Kasumi-1 (cell line): ENCODE results near the gene TNFRSF8.

Source experiments
- DNase-seq, 2 experiments: peaks; one replicate each; lab custom pipeline; 2025; lab: John Stamatoyannopoulos, UW

Gene TNFRSF8

DNA sequence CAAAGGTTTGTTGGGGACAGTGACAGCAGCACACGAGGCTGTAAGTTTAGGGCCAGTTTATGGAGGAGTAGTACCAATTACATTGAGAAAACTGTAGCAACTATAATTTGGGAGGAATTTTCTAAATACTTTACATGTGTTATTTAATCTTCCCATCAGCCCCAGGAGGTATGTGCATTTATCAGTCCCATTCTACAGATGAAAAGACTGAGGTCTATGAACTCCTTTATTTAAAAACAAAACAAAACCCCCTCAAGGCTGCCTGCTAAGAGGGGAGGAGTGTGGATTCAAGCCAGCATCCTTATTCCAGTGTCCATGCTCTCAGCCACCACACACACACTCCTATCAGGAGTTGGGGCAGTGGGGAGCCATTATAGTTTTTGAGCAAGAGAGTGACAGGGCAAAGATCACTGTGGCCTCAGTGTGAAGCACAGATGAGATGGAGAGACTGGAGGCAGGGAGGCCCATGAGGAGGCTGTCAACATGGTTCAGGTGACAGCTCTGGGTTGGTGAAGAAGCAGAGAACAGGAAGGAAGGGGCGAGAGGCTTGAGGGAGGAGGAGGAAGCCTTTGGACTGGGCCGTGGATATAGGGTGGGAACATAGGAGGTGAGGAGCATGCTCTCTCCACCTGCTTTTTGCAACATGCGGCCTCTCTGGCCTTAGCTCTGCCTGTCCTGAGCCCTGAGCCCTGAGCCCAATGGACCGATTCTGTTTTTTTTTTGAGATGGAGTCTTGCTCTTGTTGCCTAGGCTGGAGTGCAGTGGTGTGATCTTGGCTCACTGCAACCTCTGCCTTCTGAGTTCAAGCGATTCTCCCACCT, 113.4 kb downstream of the TNFRSF8 start:
- DNase-seq, result no peak

DNA sequence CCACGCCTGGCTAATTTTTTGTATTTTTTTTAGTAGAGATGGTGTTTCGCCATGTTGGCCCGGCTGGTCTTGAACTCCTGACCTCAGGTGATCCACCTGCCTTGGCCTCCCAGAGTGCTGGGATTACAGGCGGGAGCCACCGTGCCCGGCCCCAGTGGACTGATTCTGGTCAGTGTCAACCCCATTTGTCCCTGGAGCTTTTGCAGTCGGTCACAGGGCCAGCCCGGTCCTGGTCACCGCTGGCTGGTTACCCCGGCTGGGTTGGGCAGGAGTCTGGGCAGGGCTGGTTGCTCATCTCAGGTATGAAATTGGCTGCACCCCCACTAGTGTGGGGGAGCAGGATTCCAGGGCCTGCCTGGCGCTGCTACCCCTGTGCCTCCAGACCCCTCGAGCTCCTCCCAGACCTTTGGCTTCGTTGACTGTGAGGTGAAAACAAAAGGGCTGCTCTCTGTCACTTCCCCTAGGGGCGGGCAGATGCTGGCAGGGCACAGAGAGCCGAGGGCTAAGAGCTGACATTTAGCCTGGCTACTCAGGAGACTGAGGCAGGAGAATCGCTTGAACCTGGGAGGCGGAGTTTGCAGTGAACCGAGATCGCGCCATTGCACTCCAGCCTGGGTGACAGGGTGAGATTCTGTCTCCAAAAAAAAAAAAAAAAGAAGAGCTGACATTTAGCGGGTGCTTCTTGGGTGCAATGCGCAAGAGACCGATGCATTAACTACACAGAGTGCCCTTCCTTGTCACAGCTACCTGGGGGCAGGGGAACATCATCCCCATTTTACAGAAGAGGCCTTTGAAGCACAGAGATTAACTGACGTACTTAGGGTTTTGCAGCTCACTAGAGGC, 114.3 kb downstream of the TNFRSF8 start:
- DNase-seq, result no peak

GRCh38 chr1:12177999-12178441, 114.9 kb downstream of the TNFRSF8 start:
- peak in 1 of 2 experiments; percentile 15 for DNase-seq

DNA sequence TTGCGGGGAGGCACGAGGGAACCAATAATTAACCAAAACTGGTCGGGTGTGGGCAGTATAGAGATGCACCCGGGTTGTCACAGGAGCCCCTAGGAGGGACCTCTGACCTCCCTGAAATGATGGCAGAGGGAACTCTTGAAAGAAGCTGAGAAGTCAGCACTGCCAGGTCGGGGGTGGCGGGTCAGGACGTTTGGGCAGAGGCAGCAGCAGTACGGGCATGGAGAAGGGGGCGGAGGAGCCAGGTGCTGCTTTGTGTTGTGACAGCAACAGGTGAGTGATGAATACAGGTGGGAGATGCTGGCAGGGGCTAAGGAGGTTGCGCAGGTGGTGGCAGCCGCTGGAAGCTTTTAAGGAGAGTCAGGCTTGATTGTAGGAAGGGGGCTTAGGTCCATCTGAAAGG, 115.4 kb downstream of the TNFRSF8 start:
- no peak for DNase-seq

GRCh38 chr1:12179111-12179519, 116.0 kb downstream of the TNFRSF8 start:
- peak; percentile 41 to 42 for DNase-seq

DNA sequence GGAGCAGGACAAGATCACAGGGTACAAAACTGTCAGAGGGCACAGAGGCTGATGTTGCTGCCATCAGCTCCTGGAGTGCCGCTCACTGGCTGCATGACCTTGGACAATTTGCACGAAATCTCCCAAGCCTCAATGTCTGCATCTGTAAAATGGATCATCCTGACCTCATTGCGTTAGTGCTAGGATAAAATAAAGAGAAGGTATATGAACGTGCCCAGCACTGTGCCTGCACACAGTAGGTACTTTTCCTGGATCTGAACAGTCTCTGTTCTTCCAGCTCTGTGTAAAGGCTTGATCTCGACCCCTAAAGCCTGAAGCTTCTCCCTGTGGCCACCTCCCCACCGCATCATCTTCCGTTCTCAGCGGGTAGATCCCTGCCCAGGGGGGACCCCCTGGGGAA, 116.6 kb downstream of the TNFRSF8 start:
- no peak for DNase-seq

GRCh38 chr1:12180315-12180714, 117.2 kb downstream of the TNFRSF8 start:
- DNase-seq, result peak; percentile 53 to 64

DNA sequence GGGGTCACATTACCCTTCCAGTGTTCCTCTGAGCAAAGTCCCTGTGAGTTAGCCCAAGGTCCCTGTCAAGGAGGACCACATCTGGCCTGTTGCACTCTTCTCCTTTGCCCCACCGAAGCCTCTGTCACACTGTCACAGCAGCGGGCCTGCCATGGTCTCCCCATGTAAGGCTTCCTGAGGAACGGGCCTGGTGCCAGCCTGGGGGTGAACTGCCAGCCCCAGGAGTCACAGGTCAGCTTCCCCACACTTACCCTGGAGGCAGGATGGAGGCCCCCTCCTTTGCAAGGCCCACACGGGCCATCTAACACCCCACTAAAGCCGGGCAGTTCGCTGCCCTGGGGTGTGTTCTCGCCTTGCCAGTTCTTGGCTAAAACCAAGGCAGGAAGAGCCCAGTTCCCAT, 117.8 kb downstream of the TNFRSF8 start:
- no peak for DNase-seq

- DNase-seq, result no peak
Measured at GRCh38 chr1:12181568-12181967, 118.5 kb downstream of the TNFRSF8 start.

DNA sequence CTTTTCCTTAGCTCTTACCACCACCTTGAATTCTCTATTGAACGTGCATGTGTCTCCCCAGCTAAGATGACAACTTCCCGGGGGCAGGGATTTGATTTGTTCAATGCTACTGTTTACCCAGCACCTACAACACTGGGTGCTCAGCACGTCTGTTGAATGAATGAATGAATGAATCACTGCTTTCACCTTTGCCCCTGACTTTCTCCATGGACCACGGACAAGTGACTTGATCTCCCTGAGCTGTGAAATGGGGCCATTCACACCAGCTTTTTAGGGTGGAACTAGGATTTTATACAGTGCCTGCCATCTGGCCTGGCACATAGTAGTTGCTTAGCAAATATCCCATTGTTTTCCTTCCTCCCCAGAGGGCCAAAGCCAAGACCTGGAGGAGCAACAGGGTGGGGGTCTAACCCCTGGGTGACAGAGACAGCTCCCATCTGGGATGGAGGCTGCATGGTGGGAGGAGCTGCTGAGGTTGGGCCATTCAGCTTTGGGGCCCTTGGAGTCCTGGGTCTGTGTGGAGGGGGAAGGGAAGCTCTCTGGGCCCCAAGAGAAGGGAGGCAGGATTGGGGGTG, 119.4 kb downstream of the TNFRSF8 start:
- DNase-seq, result no peak

DNA sequence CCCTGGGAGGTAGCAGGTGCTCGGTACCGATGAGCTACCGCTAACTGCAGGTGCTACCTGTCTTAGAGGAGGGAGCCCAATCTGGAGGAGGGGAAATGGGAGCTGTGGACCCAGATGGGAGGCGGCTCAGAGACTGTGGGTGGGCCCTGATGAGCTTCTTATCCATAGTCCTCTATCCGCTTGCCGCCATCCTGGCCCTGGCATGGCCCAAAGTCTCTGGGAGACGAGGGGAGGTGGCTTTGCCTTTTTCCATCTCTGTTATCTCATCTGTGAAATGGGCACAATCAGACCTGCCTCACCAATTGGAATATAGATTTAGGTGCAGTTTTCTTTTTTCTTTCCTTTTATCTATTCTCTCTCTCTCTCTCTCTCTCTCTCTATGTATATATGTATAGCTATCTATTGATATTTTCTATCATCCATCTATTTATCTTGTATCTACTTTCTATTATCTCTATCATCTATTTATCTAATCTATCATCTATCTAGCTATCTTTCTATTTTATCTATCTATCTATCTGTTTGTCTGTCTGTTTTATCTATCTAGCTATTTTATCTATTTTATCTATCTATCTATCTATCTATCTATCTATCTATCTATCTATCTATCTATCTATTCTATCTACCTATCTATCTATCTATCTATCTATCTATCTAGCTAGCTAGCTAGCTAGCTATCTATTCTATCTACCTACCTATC, 120.1 kb downstream of the TNFRSF8 start:
- no peak for DNase-seq

- DNase-seq, result peak in 1 of 2 experiments; percentile 21
Measured at GRCh38 chr1:12184008-12184681, 121.0 kb downstream of the TNFRSF8 start.

DNA sequence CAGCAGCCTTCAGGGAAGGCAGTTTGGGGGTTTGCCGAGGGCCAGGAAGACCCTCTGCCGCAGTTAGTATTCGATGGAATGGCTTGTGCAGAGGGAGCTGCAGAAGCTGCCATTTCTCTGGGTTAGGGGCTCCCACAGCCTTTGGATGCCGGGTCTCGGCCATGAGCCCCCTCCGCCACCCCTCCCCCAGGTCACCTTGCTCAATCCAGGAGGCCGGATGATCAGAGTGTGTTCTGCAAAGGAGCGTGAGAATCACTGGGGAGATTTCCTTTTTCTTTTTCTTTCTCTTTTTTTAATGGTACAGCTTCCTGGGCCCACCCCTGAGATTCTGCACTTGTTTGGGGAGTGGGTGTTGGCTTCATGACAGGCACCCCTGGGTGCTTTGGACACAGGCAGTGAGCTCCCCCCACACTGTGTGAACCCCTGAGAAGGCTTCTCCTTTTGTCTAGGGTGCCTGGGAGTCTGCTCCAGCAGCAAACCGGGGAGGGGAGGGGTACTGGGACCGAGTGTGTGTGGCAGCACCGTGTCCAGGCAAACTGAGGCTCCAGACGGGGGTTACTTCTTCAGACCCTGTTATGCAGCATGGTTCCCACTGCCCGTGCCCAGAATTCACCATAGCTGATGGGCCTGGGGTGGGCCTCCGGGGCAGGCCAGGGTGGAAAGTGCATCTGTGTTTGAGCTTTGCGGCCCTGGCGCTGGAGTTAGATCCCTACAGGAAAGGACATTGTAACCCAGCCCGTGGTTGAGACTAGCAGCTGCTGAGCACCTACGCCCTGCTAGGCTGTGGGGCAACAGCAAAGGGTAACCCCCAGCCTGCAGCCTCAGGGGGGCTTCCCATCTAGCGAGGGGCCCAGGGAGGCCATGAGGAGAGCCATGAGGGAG, 122.2 kb downstream of the TNFRSF8 start:
- DNase-seq, result no peak

GRCh38 chr1:12185918-12186678, 123.0 kb downstream of the TNFRSF8 start:
- DNase-seq, result no peak

- no peak for DNase-seq
Measured at GRCh38 chr1:12186679-12186985, 123.5 kb downstream of the TNFRSF8 start.

GRCh38 chr1:12188115-12188514, 125.0 kb downstream of the TNFRSF8 start:
- no peak for DNase-seq

- no peak for DNase-seq
Measured at GRCh38 chr1:12188657-12189327, 125.7 kb downstream of the TNFRSF8 start.

DNA sequence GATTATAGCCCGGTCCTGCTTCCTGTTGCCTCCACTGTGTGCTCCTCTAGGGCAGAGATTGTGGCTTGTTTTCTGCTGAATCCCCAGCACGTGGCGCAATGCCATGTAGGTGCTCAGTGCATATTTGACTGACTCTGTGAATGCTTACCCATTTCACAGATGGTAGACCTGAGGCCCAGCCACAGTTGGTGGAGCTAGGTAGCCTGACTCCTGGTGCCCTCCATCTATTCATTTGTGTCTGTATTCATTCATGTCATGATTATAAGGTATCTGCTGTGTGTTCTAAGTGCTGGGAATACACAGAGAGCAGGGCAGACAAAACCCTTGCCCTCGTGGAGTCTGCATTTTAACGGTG, 126.2 kb downstream of the TNFRSF8 start:
- DNase-seq, result no peak

DNA sequence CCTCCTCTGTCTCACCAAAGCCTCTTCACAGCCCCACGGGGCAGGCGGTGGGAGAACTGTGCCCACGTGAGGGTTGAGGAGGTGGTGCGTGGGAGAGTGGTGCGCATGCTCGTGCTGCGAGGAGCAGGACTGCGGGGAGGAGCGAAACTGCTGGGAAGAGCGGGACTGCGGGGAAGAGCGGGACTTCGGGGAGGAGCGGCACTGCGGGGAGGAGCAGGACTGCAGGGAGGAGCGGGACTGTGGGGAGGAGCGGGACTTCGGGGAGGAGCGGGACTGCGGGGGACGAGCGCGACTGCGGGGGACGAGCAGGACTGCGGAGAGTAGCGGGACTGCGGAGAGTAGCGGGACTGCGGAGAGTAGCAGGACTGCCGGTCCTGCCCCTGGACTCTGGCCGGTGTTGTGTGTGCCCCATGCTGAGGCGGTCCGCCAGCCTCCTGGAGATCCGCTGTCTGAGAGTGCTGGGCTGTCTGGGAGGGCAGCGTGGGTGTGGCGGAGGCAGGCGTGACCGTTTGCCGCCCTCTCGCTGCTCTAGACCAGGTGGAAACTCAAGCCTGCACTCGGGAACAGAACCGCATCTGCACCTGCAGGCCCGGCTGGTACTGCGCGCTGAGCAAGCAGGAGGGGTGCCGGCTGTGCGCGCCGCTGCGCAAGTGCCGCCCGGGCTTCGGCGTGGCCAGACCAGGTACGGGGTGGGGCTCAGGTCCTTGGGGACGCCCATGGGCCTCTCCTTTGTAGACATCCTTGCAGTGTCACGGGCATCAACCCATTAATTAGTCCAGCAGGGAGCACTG, 128.3 kb downstream of the TNFRSF8 start:
- no peak for DNase-seq
